ENCODE data around the gene ZNF263. TPM values are rescaled to one million over a fixed set of nuclear protein-coding genes. Genes with fewer than 3 reads are reported as not detected.

Gene ZNF263
- total and polyA plus RNA-seq, 2 experiments from 2014 or later, result 9.2 to 66.9 TPM

GRCh38 chr16:3328643-3329042 is 45.4 kb downstream of the ZNF263 start:
- H3K36me3 Mint-ChIP-seq (ENCODE audit: low read depth), result peaks cover 3% of the 10 kb centered on the region; the same call in 2 of the 3 replicates
- TF ChIP-seq CREB1 (CRISPR knock-in tag; IDR thresholded peaks at IDR 0.05; ENCODE audit: low read depth) (no peak), ZNF114 (CRISPR knock-in tag; IDR thresholded peaks at IDR 0.05) (no peak), EZH2 (IDR thresholded peaks at IDR 0.05; ENCODE audit: low read depth, unreplicated experiment) (no peak), REST (IDR thresholded peaks at IDR 0.05; ENCODE audit: unreplicated experiment) (no peak), JUNB (IDR thresholded peaks at IDR 0.05; ENCODE audit: unreplicated experiment) (no peak), ETS1 (IDR thresholded peaks at IDR 0.05) (no peak), STAT1 (IDR thresholded peaks at IDR 0.05; ENCODE audit: unreplicated experiment) (no peak), ZNF462 (CRISPR knock-in tag; IDR thresholded peaks at IDR 0.05) (no peak), ZNF331 (CRISPR knock-in tag; IDR thresholded peaks at IDR 0.05; ENCODE audit: low read depth) (no peak)

More at GRCh38 chr16:3328643-3329042, 45.4 kb downstream of the ZNF263 start:
- Histone ChIP-seq H3K36me3 (ENCODE audit: insufficient read depth) (no peaks in the 10 kb centered on the region), H3K9me2 (ENCODE audit: insufficient read depth) (no peaks in the 10 kb centered on the region), H3K79me2 (replicated peaks; ENCODE audit: insufficient read depth) (no peaks in the 10 kb centered on the region), H3F3A (replicated peaks; ENCODE audit: low read depth) (no peaks in the 10 kb centered on the region), H2AFZ (no peak overlapping the region), H3K27me3 (ENCODE audit: insufficient read depth) (no peaks in the 10 kb centered on the region), H3K27ac (ENCODE audit: low read depth) (no peak overlapping the region), H4K20me1 (replicated peaks; ENCODE audit: insufficient read depth) (no peaks in the 10 kb centered on the region), H3K4me1 (ENCODE audit: insufficient read depth) (no peaks in the 10 kb centered on the region), H3K4me2 (no peak overlapping the region), H3K4me3 (no peak overlapping the region)
- Mint-ChIP-seq H3K4me3 (no peak overlapping the region), H3K27ac (no peak overlapping the region), H3K9me3 (peaks cover 61% of the 10 kb centered on the region), H3K4me1 (no peaks in the 10 kb centered on the region), H3K27me3 (ENCODE audit: insufficient read depth, low read depth, poor library complexity) (no peaks in the 10 kb centered on the region)
- no peak for DNase-seq (ENCODE audit: low spot score)
- no peak for ATAC-seq
